ENCODE results near the gene KRTAP5-6.
"Not testable (repeated sequence)": the region's sequence is repeated elsewhere in the genome, so short reads cannot be mapped to it uniquely, and the experiment has no call there.

KRTAP5-6 gene

DNA sequence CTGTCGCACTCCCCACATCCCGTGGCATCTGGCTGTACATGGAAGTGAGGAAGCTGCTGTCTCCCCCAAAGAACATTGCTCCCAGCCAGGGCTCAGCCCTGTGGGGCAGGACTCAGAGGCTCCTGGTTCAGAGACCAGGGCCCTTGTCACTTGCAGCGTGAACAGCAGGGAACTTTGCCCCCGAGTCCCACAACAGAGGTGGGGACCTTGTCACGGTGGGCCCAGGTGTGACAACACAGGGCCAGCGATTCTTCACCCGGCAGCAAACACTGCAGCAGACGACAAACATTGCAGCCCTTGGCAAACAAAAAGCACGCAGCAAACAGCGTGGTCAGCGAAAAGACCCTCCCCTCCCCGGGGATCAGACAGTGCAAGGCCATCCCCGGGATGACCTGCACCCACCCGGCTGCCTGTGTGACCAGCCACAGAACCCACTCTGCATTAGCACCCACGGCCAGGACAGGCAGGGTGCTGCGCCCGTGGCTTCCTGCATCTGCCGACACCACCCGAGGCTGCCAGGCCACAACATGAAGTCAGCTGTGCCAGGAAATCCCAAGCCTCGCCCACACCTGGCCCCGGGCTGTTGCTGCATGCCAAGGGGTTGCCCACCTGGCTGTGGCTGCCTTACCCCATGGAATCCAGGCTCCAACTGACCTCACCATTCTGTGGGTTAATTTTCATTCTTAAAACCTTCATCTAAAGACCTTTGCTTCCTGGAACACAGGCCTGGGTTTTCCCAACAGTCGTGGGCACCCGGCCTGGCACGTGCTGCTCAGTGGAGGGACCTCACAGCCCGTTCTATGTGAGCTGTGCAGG lies 35.3 kb upstream of the KRTAP5-6 start:
- DNase-seq: not testable (repeated sequence)

DNA sequence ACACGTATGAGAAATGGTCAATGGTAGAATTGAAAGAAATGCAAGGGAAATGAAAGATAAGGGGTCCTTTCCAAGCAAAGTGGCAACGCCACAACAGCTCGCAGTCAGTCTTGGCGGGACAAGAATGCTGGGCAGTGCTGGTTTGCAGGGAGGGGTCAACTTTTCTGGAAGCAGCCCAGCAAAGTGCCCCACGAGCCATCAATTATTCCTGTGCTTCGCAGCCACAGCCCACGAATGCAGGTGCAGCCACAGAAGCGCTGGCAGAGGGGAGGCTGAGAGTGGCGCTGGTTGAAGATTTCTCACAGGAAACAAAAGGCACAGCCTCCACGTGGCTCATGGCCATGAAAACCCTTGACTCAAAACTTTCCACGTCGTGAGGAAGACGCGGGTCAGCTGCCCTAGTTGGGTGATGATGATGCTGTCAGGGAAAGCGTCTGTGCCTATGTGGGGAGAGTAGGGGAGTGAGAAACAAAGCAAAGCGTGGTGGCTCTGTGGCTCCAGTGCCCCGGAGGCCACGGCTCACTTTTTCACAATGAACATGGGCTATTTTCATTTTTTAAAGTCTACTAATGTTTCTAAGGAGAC lies 34.2 kb upstream of the KRTAP5-6 start:
- not testable (repeated sequence) for DNase-seq

DNA sequence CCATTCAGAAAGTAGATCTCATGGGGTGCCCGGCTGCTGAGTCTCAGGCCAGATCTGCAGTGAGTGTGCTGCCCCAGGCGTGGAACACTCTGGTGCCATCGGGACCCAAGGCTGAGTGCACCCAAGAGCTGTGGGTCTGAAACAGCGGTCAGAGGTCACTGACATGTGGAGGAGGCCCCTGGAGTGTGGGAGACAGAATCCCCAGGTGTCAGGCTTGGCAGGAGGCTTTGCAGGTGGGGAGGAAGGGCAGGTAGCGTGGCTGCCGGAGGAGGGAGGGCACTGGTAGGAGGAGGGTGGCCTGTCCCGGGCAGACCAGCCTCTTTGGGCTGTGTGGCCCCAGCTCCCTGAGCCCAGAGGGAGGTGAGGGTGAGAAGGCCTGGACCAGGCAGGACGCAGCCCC lies 31.7 kb upstream of the KRTAP5-6 start:
- DNase-seq: no peak

DNA sequence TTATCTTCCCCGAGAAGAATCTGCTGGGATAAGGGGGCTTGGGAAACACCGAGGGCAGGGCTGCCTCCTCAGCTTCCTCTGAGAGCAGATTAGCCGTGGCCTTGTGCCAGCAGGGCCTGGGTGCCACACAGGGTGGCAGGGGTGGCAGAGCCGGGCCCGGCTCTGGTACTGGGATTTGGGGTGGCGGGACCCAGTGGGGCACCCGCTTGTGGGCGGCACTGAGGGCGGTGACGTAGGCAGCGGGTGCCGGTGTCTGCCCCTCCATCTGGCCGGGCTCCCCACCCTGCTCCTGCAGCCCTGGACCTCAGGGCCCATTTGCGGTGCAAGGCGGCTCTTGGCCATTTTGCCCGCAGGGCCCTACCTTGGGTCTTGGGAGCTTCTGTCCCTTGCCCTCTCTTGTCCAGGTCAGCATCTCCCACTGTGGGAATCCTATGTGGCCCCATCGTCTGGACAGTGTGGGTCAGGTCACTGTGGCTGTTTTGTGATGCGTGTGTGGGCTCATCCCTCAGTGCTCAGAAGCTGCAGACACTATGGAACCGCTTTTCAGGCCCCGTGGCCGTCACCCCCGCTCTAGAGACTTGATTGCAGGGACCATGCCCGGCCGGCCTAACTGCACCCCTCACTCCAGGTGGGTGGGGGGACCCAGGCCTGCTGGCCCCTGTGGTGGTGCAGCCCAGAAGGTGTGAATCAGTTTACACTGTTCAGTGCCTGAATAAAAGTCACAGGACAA lies 29.7 kb upstream of the KRTAP5-6 start:
- DNase-seq: no peak

DNA sequence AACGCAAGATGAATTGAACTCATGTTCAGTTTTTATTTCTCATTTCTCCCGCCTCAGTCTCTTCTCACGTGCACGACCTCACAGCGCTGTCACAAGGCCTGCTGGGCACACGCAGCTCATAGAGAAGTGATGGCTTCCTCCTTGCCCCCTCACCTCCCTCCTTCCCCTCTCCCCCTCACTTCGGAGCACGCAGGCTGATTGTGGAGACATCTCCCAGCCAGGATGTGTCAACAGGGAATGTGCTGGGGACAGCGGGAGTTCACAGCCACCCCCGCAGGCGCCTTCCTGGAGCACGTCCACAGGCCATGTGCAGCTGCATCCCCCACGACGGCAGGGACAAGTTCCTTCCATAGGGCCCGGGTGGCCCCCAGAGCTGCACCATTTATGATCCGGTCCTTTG lies 29.1 kb upstream of the KRTAP5-6 start:
- no peak for DNase-seq

DNA sequence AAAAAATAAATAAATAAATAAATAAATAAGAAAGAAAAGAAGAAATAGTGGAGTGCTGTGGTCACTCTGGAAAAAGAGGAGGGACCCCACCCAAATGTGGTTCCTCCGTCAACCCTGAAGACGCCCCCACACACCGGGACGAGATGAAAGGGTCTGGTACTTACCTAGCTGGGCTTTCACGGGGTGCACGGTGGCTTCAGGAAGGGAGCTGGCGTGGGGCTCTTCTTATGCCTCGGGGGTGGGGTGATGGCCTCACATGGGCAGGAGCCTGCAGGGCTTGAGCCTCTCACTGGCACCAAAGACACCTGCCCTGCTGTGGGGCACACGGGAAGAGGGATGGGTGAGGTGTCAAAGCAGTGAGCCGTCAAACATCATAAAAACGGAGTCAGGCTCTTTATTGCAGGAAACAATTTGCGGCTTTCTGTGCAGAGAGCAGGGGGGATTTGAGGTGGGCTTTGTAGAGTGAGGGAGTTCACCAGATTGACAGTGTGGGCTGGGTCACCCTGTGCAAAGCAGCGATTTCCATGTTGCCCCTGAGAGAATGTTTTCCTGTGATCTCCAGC lies 28.0 kb upstream of the KRTAP5-6 start:
- no peak for DNase-seq

DNA sequence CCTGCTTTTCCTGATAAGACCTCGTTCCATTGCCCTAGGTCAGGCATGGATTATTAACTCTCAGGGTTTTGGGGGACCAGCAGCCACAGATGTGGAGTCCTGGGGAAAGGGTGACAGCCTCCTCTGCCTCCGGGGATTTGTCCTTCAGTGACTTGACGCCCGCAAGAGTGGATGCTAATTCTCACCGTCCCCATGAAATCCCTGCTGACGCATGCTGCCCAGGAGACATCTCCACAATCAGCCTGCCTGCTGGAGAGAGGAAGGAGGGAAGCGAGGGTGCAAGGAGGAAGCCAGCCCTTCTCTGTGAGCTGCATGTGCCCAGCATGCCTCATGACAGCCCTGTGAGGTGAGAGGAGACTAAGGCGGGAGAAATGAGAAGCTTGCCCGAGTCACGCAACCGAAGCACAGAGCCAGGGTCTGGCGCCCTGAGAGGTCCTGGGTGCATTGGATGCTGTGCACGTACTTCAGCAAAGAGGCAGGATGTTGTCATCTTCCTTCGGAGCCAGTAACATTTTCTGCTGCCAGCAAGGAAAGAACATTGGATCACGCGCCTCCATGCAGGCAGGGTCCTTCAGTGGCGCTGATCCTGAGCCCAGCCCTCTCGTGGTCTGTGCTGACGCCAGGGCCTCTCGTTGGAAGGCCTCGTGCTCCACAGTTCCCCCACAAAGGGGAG lies 27.3 kb upstream of the KRTAP5-6 start:
- DNase-seq: no peak

DNA sequence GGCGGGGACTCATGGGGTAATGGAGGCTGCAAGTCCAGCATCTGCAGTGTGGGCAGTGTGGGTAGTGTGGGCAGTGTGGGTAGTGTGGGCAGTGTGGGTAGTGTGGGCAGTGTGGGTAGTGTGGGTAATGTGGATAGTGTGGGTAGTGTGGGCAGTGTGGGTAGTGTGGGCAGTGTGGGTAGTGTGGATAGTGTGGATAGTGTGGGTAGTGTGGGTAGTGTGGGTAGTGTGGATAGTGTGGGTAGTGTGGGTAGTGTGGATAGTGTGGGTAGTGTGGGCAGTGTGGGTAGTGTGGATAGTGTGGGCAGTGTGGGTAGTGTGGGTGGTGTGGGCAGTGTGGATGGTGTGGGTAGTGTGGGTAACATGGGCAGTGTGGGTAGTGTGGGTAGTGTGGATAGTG lies 26.5 kb upstream of the KRTAP5-6 start:
- DNase-seq: not testable (repeated sequence)

DNA sequence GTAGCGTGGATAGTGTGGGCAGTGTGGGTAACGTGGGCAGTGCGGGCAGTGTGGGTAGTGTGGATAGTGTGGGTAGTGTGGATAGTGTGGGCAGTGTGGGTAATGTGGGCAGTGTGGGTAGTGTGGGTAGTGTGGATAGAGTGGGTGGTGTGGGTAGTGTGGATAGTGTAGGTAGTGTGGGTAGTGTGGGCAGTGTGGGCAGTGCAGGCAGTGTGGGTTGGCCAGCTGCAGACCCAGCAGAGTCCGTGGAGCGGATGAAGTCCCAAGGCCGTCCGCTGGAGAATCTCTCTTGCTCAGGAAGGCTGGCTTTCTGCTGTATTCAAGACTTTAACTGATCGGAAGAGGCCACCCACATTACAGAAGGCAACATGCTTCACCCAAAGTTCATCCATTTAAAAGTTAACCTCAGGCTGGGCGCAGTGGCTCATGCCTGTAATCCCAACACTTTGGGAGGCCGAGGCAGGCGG lies 26.1 kb upstream of the KRTAP5-6 start:
- DNase-seq: no peak

DNA sequence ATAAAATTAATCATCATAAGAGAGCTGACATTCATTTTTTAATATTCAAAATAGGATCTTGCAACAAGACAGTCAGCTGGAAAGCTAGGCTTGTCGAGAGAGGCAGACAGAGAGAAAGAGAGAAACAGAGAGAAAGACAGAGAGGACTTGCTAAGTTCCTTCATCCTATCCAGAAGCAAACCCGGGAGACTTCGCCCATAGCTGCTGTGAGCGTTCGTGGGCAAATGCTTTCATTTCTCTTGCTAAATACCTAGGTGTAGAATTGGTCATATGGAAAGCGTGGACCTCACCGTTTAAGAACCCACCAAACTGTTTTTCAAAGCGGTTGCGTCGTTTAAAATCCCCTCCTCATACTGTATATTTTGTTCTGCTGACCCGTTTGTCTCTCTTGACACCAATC lies 25.3 kb upstream of the KRTAP5-6 start:
- DNase-seq: no peak

DNA sequence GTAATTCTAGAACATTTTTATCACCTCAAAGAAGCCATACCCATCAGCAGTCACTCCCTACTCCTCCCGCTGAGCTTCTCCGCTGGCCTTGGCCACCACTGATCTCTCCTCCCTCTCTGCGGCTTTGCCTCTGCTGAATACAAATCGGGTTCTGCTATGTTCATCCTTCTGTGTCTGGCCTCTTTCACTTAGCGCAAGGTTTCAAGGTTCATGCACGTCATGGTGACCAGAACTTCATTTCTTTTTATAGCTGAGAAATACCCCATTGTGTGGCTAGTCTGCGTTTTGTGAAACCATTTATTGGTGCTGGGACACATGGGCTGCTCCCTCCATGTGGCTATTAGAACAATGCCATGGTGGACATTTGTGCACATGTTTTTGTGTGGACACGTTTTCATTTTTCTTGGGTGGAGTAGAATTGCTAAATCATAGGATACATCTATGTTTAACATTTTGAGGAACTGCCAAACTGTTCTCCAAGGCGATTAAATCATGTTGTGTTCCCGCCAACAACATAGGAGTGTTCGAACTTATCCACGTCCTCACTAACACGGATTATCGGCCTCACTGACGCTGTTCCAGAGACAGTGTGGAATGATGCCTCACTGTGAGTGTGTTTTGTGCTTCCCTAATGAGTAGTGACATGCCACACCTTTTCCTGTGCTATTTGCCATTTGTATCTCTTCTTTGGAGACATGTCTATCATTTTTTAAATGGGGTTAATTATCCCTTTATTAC lies 24.2 kb upstream of the KRTAP5-6 start:
- no peak for DNase-seq

DNA sequence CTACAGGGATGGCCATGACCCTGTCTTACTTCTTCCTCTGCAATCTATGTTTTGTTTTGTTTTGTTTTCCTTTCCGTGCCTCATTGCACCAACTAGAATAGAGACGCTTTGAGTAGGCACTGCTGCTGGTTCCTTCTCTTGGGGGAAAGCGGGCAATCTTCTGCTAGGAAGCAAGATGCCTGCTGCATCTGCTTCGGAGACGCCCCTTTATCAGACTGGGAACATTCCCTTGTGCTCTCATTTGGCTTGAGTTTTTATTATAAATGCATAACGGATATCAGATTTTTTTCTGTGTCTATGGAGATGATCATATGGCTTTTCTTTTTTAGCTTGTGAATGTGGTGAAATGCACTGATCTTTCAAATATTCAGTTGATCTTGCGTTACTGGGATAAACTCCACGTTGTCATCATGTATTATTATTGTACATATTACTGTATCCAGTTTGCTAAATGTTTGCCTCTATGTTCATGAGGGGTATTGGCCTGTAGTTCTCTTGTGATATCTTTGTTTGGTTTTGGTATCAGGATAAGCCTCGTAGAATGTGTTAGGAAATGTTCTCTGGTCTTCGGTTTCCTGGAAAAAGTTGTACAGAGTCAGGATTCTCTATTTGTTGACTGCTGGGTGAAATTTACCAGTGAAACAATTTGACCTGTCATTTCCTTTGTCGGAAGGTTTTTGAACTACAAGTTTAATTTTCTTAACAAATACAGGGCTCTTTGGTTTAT lies 23.4 kb upstream of the KRTAP5-6 start:
- DNase-seq: no peak

DNA sequence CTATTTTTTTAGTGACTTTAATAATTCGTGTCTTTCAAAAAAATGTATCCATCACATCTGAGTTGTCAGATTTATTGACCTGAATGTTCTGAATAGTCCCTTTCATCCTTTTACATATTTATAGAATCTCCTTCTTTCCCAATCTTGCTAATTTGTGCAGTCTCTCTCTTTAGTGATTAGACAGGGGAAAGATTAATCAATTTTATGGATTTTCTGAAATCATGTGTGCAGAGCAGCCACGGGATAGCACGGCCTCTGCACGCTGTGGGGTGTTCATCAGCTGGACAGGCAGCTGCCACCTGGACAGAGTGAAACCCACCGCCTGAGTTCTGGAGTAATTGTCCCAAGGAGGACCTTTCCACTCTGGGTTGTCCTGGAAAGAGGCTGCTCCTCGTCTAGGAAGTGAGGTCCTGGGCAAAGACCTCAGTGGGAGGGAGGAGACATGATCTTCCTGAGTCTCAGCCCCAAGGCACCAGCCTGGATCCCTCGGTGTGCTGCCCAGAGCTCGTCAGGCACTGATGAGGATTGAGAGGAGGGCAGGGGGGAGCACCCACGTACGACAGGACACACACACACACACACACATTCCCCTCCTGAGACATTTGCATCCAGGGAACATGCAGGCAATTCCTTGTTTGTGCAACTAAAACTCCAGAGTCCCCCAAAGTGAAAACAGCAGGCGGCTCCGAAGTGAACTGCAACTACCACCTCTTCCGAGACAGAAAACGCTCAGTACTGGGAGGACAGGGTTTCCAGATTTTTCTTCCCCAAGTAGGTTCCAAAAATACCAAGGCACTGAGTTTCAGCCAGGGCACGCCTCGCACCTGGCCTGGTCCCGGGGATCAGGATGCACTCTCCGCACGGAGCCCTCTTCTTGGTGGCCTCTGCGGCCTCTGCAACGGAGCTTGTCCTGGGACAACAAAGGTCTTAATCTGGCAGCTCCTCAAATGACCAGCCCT lies 22.5 kb upstream of the KRTAP5-6 start:
- DNase-seq: no peak

DNA sequence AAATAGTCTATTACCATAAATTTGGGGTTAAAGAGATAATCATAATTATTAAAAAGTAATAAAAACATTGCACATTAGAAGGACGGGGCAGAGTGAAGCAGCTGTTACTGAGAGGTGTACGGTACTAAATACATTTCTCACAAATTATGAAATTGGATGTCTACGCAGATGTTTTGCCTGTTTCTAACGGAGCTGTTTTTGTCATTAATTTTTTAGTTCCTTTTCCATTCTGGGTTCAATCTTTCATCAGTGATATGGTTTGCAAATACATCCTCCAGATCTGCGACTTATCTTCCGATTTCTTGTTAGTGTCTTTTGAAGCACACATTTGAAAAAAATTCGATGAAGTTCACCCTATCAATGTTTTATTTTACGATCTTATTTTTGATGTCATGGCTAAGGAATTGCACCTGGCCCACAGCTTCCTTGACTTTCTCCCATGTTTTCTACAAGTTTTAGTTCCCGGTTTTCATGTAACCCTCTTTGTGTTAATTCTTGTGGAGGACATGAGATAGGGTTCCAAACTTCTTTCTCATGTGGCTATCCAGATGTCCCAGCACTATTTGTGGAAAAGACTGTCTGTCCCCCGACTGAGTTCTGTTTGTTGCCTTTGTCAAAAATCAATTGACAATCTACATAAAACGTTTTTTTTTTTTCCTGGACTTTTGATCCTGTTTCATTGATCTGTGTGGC lies 21.3 kb upstream of the KRTAP5-6 start:
- no peak for DNase-seq

DNA sequence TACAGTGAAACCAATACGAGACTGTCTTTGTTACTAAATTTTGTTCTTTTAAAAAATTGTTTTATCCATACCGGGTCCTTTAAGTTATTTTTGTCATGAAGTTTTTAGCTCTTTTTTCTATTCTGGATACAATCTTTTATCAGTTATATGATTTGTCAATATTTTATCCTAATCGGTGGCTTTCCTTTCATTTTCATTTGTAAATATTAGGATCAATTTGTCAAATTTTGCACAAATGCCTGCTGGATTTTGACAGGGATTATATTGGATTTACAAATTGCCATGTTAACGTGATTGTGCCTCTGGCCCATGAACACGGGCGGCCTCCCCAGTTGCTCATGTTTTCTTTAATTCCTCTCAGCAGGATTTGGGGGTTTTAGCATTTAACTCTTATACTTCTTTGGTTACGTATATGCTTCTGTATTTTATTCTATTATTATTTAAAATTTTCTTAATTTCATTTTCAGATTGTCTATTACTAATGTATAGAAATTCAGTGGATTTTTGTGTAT lies 20.7 kb upstream of the KRTAP5-6 start:
- no peak for DNase-seq

DNA sequence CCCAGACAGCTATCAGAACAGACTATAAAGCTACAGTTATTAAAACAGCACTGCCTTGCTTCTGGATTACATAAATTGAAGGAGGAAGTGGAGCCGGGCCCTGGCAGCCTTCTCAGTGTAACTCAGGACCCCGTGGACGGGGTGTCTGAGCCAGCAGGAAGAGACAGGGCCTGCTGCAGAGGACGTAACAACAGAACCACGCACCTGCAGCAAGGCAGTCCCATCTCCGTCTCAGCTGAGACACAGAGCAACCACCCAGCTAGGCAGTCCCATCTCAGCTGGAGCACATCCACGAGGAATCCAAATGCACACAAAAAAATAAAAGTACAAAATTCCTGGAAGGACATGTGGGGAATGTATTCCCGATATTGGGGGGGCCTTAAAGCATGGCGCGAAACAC lies 17.1 kb upstream of the KRTAP5-6 start:
- DNase-seq: no peak

DNA sequence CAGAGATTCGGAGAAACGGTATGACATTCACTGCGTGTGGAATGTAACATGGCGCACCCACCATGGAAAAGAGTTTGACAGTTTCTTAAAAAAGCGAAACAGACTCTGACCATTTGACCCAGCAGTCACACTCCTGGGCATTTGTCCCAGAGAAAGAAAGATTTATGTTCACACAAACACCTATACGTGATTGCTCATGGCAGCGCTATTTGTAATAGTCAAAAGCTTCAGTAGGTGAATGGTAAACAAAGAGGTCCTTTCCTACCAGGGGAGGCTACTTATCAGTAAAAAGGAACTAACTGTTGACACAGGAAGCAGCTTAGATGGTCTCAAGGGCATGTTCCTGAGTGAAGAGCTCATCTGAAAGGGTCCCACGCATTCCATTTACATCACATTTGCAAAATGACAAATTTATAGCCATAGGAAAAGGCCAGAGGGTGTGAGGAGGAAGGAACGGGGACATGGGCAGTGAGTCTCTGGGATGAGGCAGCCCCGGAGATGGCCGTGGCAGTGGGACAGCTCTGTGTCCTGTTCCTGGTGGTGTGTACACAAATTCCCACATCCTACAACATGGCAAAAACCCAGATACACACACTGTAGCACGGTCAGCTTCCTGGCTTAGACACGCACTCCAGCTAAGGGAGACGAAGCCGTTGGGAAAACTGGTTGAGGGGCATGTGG lies 14.6 kb upstream of the KRTAP5-6 start:
- DNase-seq: no peak

DNA sequence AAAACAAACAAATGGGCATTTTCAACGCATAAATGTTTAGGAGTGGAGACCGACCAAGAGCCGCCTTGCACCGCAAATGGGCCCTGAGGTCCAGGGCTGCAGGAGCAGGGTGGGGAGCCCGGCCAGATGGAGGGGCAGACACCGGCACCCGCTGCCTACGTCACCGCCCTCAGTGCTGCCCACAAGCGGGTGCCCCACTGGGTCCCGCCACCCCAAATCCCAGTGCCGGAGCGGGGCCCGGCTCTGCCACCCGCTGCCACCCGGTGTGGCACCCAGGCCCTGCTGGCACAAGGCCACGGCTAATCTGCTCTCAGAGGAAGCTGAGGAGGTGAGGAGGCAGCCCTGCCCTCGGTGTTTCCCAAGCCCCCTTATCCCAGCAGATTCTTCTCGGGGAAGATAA lies 13.8 kb upstream of the KRTAP5-6 start:
- DNase-seq: not testable (repeated sequence)

All from CD4-positive, alpha-beta T cell treated with Interleukin-17A for 1 hour (primary cell).